IMR-90 (cell line): ENCODE results near the gene TRIM17. TPM values are rescaled to one million over a fixed set of nuclear protein-coding genes. Genes with fewer than 3 reads are reported as not detected.

Experiments
- ATAC-seq: fragments of 200-7000 bp; cut with Tn5 transposase; 2 replicates; pipeline ENCODE4 v1.9.1; 2020; ENCODE audit warnings: low read depth, mild to moderate bottlenecking, moderate library complexity
- BruUV-seq: library from RNA; stranded (reverse); fragments of 400-500 nt; replicated peaks from 2 replicates; lab custom pipeline; 2021; lab: Mats Ljungman, UMichigan
- CTCF ChIA-PET: fragments of 300-600 bp; formaldehyde crosslinking; extraction: SDS; loops from one replicate; lab custom pipeline; 2021; ENCODE audit warnings: antibody characterized with exemption; lab: Yijun Ruan, JAX
- POLR2A ChIA-PET: fragments of 300-600 bp; sonication (Branson Sonifier 250); formaldehyde crosslinking; loops from one replicate; lab custom pipeline; 2022; ENCODE audit warnings: antibody characterized with exemption; ENCODE audit not compliant: unreplicated experiment; lab: Charles Lee
- DNase-seq: peaks from one replicate; pipeline ENCODE4 v3.0.0; 2013
- H2AFZ ChIP-seq: replicated peaks from 2 replicates; pipeline ENCODE3; 2013; ENCODE audit warnings: low read length, mild to moderate bottlenecking; ENCODE audit not compliant: poor library complexity
- H2AK5ac ChIP-seq: 2 replicates; pipeline ENCODE4 v1.6.1; 2013; ENCODE audit warnings: low read depth, low read length, inconsistent platforms
- H2AK9ac ChIP-seq: replicated peaks from 2 replicates; pipeline ENCODE3; 2013; ENCODE audit warnings: mild to moderate bottlenecking, low read depth, low read length, moderate library complexity; ENCODE audit not compliant: poor library complexity
- H2BK120ac ChIP-seq: 2 replicates; pipeline ENCODE4 v1.6.1; 2013; ENCODE audit warnings: low read depth, low read length, inconsistent platforms
- H2BK15ac ChIP-seq: 3 replicates; pipeline ENCODE4 v1.6.1; 2013; ENCODE audit warnings: low read depth, low read length, inconsistent platforms
- H2BK20ac ChIP-seq: 2 replicates; pipeline ENCODE4 v1.6.1; 2013; ENCODE audit warnings: low read depth, mild to moderate bottlenecking, inconsistent platforms, low read length, moderate library complexity
- H2BK5ac ChIP-seq: 2 replicates; pipeline ENCODE4 v1.6.1; 2013; ENCODE audit warnings: mild to moderate bottlenecking, low read depth, low read length, inconsistent platforms; ENCODE audit not compliant: poor library complexity, severe bottlenecking
- H3K14ac ChIP-seq: replicated peaks from 2 replicates; pipeline ENCODE4 v1.6.1; 2013; ENCODE audit warnings: low read depth, low read length, inconsistent platforms
- H3K18ac ChIP-seq: 2 replicates; pipeline ENCODE4 v1.6.1; 2013; ENCODE audit warnings: low read depth, low read length, control low read depth
- H3K23ac ChIP-seq: 2 replicates; pipeline ENCODE4 v1.6.1; 2013; ENCODE audit warnings: low read depth, low read length, inconsistent platforms
- H3K27ac ChIP-seq: 2 replicates; pipeline ENCODE4 v1.5.1; 2013; ENCODE audit warnings: mild to moderate bottlenecking, control low read depth, low read length; ENCODE audit not compliant: insufficient read depth
- H3K27me3 ChIP-seq: 2 replicates; pipeline ENCODE4 v1.6.1; 2013; ENCODE audit warnings: low read length; ENCODE audit not compliant: control insufficient read depth, insufficient read depth
- H3K36me3 ChIP-seq: 2 replicates; pipeline ENCODE4 v1.6.1; 2013; ENCODE audit warnings: low read length, mixed read lengths; ENCODE audit not compliant: control insufficient read depth, insufficient read depth
- H3K4ac ChIP-seq: 2 replicates; pipeline ENCODE4 v1.6.1; 2013; ENCODE audit warnings: low read depth, low read length, inconsistent platforms
- H3K4me1 ChIP-seq: 2 replicates; pipeline ENCODE4 v1.6.1; 2013; ENCODE audit warnings: low read length, mixed read lengths; ENCODE audit not compliant: control insufficient read depth, insufficient read depth
- H3K4me2 ChIP-seq: 2 replicates; pipeline ENCODE4 v1.6.1; 2013; ENCODE audit warnings: low read depth, mild to moderate bottlenecking, control low read depth, low read length, moderate library complexity
- H3K4me3 ChIP-seq: 2 replicates; pipeline ENCODE4 v1.5.1; 2013; ENCODE audit warnings: low read depth, mild to moderate bottlenecking, control low read depth, low read length, moderate library complexity; ENCODE audit not compliant: insufficient read depth
- H3K56ac ChIP-seq: 2 replicates; pipeline ENCODE4 v1.6.1; 2013; ENCODE audit warnings: low read length, inconsistent platforms; ENCODE audit not compliant: insufficient read depth; ENCODE audit errors: extremely low read depth
- H3K79me1 ChIP-seq, 2 experiments: 2 replicates each; pipeline ENCODE4 v1.6.1; 2013; ENCODE audit warnings: low read length in 2 of 2, inconsistent platforms in 1 of 2, low read depth in 1 of 2
- H3K9ac ChIP-seq: 2 replicates; pipeline ENCODE4 v1.6.1; 2013; ENCODE audit warnings: low read depth, low read length, control low read depth
- H3K9me1 ChIP-seq: 2 replicates; pipeline ENCODE4 v1.6.1; 2013; ENCODE audit warnings: low read length, inconsistent platforms; ENCODE audit not compliant: insufficient read depth
- H3K9me3 ChIP-seq: 2 replicates; pipeline ENCODE4 v1.6.1; 2013; ENCODE audit warnings: low read length; ENCODE audit not compliant: control insufficient read depth, insufficient read depth
- H4K20me1 ChIP-seq: 2 replicates; pipeline ENCODE4 v1.6.1; 2013; ENCODE audit warnings: low read length, inconsistent platforms; ENCODE audit not compliant: insufficient read depth
- H4K5ac ChIP-seq: 2 replicates; pipeline ENCODE4 v1.6.1; 2013; ENCODE audit warnings: mild to moderate bottlenecking, low read depth, low read length, control low read depth
- H4K8ac ChIP-seq, 2 experiments: 2 replicates each; pipeline ENCODE4 v1.6.1; 2013; ENCODE audit warnings: low read depth in 2 of 2, low read length in 2 of 2, control low read depth in 1 of 2, inconsistent platforms in 1 of 2
- H4K91ac ChIP-seq: 2 replicates; pipeline ENCODE4 v1.6.1; 2013; ENCODE audit warnings: low read depth, low read length, inconsistent platforms; ENCODE audit not compliant: insufficient read depth
- CEBPB ChIP-seq: IDR thresholded peaks from 2 replicates; pipeline ENCODE4 v1.6.1; 2012; ENCODE audit warnings: low read depth, low read length, improper control_type of control experiment
- FOS ChIP-seq: fragments of 150-350 bp; IDR thresholded peaks from 2 replicates; pipeline ENCODE4 v1.6.1; 2016; ENCODE audit warnings: low read depth, low read length
- MAFK ChIP-seq: IDR thresholded peaks from 2 replicates; pipeline ENCODE4 v1.6.1; 2012; ENCODE audit warnings: low read depth, low read length, improper control_type of control experiment
- MXI1 ChIP-seq: IDR thresholded peaks from 2 replicates; pipeline ENCODE4 v1.6.1; 2012; ENCODE audit warnings: low read depth, mild to moderate bottlenecking, low read length, moderate library complexity, borderline replicate concordance
- RFX5 ChIP-seq: IDR thresholded peaks from 2 replicates; pipeline ENCODE4 v1.8.0; 2012; ENCODE audit warnings: low read depth, mild to moderate bottlenecking, low read length, moderate library complexity
- WGBS, 2 experiments: methylation state at CpG; one replicate each; pipeline versions ENCODE4 v1.1.5 to v1.1.7; 2013; ENCODE audit warnings: missing lambda C conversion rate in 2 of 2; ENCODE audit not compliant: insufficient read length in 1 of 2; ENCODE audit errors: extremely low coverage in 2 of 2; 5-methylcytosine and 5-hydroxymethylcytosine counted together
- dilution Hi-C: fragments of 300-500 bp; cut with HindIII; formaldehyde crosslinking; loops from one replicate; pipeline ENCODE4 v1.14.3; 2018; ENCODE audit warnings: low sequenced_read_pairs; ENCODE audit not compliant: unreplicated experiment
- in situ Hi-C: fragments of 300-500 bp; cut with MboI; formaldehyde crosslinking; loops from 3 replicates; pipeline ENCODE4 v1.14.3; 2019; ENCODE audit warnings: low sequenced_read_pairs, inconsistent platforms, mixed read lengths
- intact Hi-C: fragments of 100-400 bp; cut with micrococcal nuclease; formaldehyde crosslinking; loops from 2 replicates; pipeline ENCODE4 v1.10.0; 2022
- polyA plus RNA-seq, 3 experiments: library from polyadenylated mRNA; depleted of rRNA; stranded (reverse); fragments of >200 nt; gene quantifications; 2 replicates each; pipeline ENCODE4 v1.2.3, GENCODE V29; 2012; ENCODE audit warnings: low replicate concordance in 1 of 3
- total RNA-seq: library from RNA; depleted of rRNA; stranded (reverse); fragments of >200 nt; gene quantifications from 2 replicates; pipeline ENCODE4 v1.2.3, GENCODE V29; 2012
- TF ChIP-seq, protein P1 (sequence below): fragments of 150-350 bp; IDR thresholded peaks from 2 replicates; pipeline ENCODE4 v1.6.1; 2017; ENCODE audit warnings: mild to moderate bottlenecking, antibody characterized with exemption, low read length, low read depth
- TF ChIP-seq, protein P2 (sequence below): conservative IDR thresholded peaks from 2 replicates; pipeline ENCODE4 v1.5.1; 2012; ENCODE audit warnings: mild to moderate bottlenecking, low read depth, low read length, improper control_type of control experiment

TRIM17 gene
- total and polyA plus RNA-seq, 2 of the 4 experiments (the other 2 are of a cell fraction): 0.39 TPM; not detected in 1

- H2BK15ac ChIP-seq: no peak overlapping the region
- no TSS peak for BruUV-seq
- H2AK9ac ChIP-seq: peak overlapping the region; percentile 94
- intact Hi-C loops: loop anchor here (5.0 kb wide), 2 partner anchors 82 to 148 kb away; a partner anchor contains a TSS
- TF ChIP-seq CEBPB: peak; percentile 91
- no peak for TF ChIP-seq FOS
- TF ChIP-seq, protein P1, sequence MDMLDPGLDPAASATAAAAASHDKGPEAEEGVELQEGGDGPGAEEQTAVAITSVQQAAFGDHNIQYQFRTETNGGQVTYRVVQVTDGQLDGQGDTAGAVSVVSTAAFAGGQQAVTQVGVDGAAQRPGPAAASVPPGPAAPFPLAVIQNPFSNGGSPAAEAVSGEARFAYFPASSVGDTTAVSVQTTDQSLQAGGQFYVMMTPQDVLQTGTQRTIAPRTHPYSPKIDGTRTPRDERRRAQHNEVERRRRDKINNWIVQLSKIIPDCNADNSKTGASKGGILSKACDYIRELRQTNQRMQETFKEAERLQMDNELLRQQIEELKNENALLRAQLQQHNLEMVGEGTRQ: peak; percentile 59
- peak; percentile 55; the same call in 1 of the 2 replicates for TF ChIP-seq MXI1
- TF ChIP-seq, protein P2, sequence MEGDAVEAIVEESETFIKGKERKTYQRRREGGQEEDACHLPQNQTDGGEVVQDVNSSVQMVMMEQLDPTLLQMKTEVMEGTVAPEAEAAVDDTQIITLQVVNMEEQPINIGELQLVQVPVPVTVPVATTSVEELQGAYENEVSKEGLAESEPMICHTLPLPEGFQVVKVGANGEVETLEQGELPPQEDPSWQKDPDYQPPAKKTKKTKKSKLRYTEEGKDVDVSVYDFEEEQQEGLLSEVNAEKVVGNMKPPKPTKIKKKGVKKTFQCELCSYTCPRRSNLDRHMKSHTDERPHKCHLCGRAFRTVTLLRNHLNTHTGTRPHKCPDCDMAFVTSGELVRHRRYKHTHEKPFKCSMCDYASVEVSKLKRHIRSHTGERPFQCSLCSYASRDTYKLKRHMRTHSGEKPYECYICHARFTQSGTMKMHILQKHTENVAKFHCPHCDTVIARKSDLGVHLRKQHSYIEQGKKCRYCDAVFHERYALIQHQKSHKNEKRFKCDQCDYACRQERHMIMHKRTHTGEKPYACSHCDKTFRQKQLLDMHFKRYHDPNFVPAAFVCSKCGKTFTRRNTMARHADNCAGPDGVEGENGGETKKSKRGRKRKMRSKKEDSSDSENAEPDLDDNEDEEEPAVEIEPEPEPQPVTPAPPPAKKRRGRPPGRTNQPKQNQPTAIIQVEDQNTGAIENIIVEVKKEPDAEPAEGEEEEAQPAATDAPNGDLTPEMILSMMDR: no peak
- TF ChIP-seq RFX5: no peak
- TF ChIP-seq MAFK: no peak
- H3K9me1 ChIP-seq: peaks cover 8% of the 10 kb centered on the region; the same call in 1 of the 2 replicates
- no peak overlapping the region for H2BK5ac ChIP-seq
- no peak overlapping the region for H3K9ac ChIP-seq
- H4K8ac ChIP-seq: peak overlapping the region in 1 of 2 experiments; percentile 85; a peak in 1 of 4 replicates
- H2BK120ac ChIP-seq: peak overlapping the region; percentile 66; the same call in 1 of the 2 replicates
- H3K56ac ChIP-seq: no peak overlapping the region
- H2BK20ac ChIP-seq: peak overlapping the region; percentile 53; the same call in 1 of the 2 replicates
- H3K4me2 ChIP-seq: no peak overlapping the region
- H3K14ac ChIP-seq: no peak overlapping the region; the same call in 1 of the 2 replicates
- peaks cover 18% of the 10 kb centered on the region; the same call in 1 of the 2 replicates for H3K4me1 ChIP-seq
- peaks cover 3% of the 10 kb centered on the region; the same call in 1 of the 2 replicates for H3K36me3 ChIP-seq
- peak overlapping the region; percentile 10; the same call in 1 of the 2 replicates for H4K5ac ChIP-seq
- in situ Hi-C loops: no loop called here
- WGBS, 2 experiments: 71% methylated on average over 10 of the region's 25 CpGs; no CpG with 5 or more reads in 1 of the 2 experiments
- peak overlapping the region; percentile 64 for H2AFZ ChIP-seq
- peak overlapping the region; percentile 67 for H2AK5ac ChIP-seq
- H3K4me3 ChIP-seq: no peak overlapping the region
- no peaks in the 10 kb centered on the region; the same call in 1 of the 2 replicates for H3K9me3 ChIP-seq
- peak overlapping the region; percentile 65; the same call in 1 of the 2 replicates for H3K27ac ChIP-seq
- peak overlapping the region; percentile 68 for H3K4ac ChIP-seq
- H3K27me3 ChIP-seq: no peaks in the 10 kb centered on the region
- peak overlapping the region; percentile 6; the same call in 1 of the 2 replicates for H3K18ac ChIP-seq
- H4K91ac ChIP-seq: peak overlapping the region; percentile 4; the same call in 1 of the 2 replicates
- H4K20me1 ChIP-seq: no peaks in the 10 kb centered on the region
- ATAC-seq (peak; percentile 70), DNase-seq (peak; percentile 94)
- H3K79me1 ChIP-seq: no peaks in the 10 kb centered on the region
- no peak overlapping the region for H3K23ac ChIP-seq
- CTCF ChIA-PET: no interaction called here
- POLR2A ChIA-PET: no interaction called here
- dilution Hi-C loops: no loop called here
These were observed 41.7 kb downstream of the TRIM17 start for GRCh38 chr1:228374711-228375577.
